Liver (tissue), 9 donors: Measurements from ENCODE around the gene GHR. TPM values are rescaled to one million over a fixed set of nuclear protein-coding genes. Genes with fewer than 3 reads are reported as not detected.
"Not testable (repeated sequence)": the region's sequence is repeated elsewhere in the genome, so short reads cannot be mapped to it uniquely, and the experiment has no call there.

Experiments used
- DNase-seq: peaks from one replicate; pipeline ENCODE4 v3.0.0-alpha.2; 2017; ENCODE audit warnings: low spot score
- H3K27ac ChIP-seq, 2 donors: one replicate each; pipeline ENCODE4 v1.7.0; 2013; ENCODE audit warnings: inconsistent platforms in 2 of 2, low read length in 2 of 2, control low read depth in 1 of 2, low read depth in 1 of 2, mild to moderate bottlenecking in 1 of 2
- H3K27me3 ChIP-seq, 4 donors: one replicate each; pipeline versions ENCODE4 v1.6.1 to v1.7.0; 2013; ENCODE audit warnings: low read length in 3 of 4, inconsistent platforms in 1 of 4, mild to moderate bottlenecking in 1 of 4, moderate library complexity in 1 of 4; ENCODE audit not compliant: control insufficient read depth in 4 of 4, insufficient read depth in 4 of 4
- H3K36me3 ChIP-seq, 4 donors: one replicate each; pipeline versions ENCODE4 v1.6.1 to v1.7.0; 2013; ENCODE audit warnings: low read length in 3 of 4, mild to moderate bottlenecking in 3 of 4, low read depth in 1 of 4, moderate library complexity in 1 of 4; ENCODE audit not compliant: control insufficient read depth in 4 of 4, insufficient read depth in 3 of 4
- H3K4me1 ChIP-seq, 4 donors: one replicate each; pipeline versions ENCODE4 v1.6.1 to v1.7.0; 2013; ENCODE audit warnings: low read length in 3 of 4, mild to moderate bottlenecking in 3 of 4, moderate library complexity in 1 of 4; ENCODE audit not compliant: control insufficient read depth in 4 of 4, insufficient read depth in 4 of 4
- H3K4me3 ChIP-seq, 3 donors: one replicate each; pipeline versions ENCODE4 v1.6.1 to v1.7.0; 2013; ENCODE audit warnings: low read length in 3 of 3, control low read depth in 1 of 3, low read depth in 1 of 3, mild to moderate bottlenecking in 1 of 3
- H3K9ac ChIP-seq, 2 donors: one replicate each; pipeline ENCODE4 v1.7.0; 2013; ENCODE audit warnings: low read length in 2 of 2, mild to moderate bottlenecking in 2 of 2, moderate library complexity in 2 of 2, control low read depth in 1 of 2, low read depth in 1 of 2
- H3K9me3 ChIP-seq, 4 donors: one replicate each; pipeline versions ENCODE4 v1.6.1 to v1.7.0; 2013; ENCODE audit warnings: low read length in 3 of 4; ENCODE audit not compliant: control insufficient read depth in 4 of 4
- EGR1 ChIP-seq, 2 donors: IDR thresholded peaks; 2 replicates each; pipeline ENCODE4 v1.6.1; 2016 to 2018; ENCODE audit warnings: antibody characterized with exemption in 2 of 2, low read depth in 2 of 2
- FOXA2 ChIP-seq: IDR thresholded peaks from 2 replicates; pipeline ENCODE4 v1.6.1; 2016; ENCODE audit warnings: antibody characterized with exemption
- GABPA ChIP-seq, 2 donors: IDR thresholded peaks in 1 of 2; conservative IDR thresholded peaks in 1 of 2; 2 replicates each; pipeline ENCODE4 v1.6.1; 2016; ENCODE audit warnings: antibody characterized with exemption in 2 of 2, mild to moderate bottlenecking in 1 of 2, moderate library complexity in 1 of 2
- HNF4A ChIP-seq, 2 donors: conservative IDR thresholded peaks; 2 replicates each; pipeline ENCODE4 v1.6.1; 2016; ENCODE audit warnings: antibody characterized with exemption in 2 of 2, mild to moderate bottlenecking in 2 of 2
- HNF4G ChIP-seq: IDR thresholded peaks from 2 replicates; pipeline ENCODE4 v1.6.1; 2016; ENCODE audit warnings: antibody characterized with exemption
- JUND ChIP-seq, 2 donors: IDR thresholded peaks; 2 replicates each; pipeline ENCODE4 v1.6.1; 2016; ENCODE audit warnings: antibody characterized with exemption in 2 of 2
- NR2F2 ChIP-seq: IDR thresholded peaks from 2 replicates; pipeline ENCODE4 v1.6.1; 2016; ENCODE audit warnings: antibody characterized with exemption
- RXRA ChIP-seq, 2 donors: IDR thresholded peaks; 2 replicates each; pipeline ENCODE4 v1.6.1; 2017 to 2018; ENCODE audit warnings: antibody characterized with exemption in 2 of 2, mild to moderate bottlenecking in 1 of 2
- SP1 ChIP-seq: IDR thresholded peaks from 2 replicates; pipeline ENCODE4 v1.6.1; 2018; ENCODE audit warnings: antibody characterized with exemption, mild to moderate bottlenecking
- TAF1 ChIP-seq: conservative IDR thresholded peaks from 2 replicates; pipeline ENCODE4 v1.6.1; 2016; ENCODE audit warnings: antibody characterized with exemption, mild to moderate bottlenecking
- YY1 ChIP-seq: IDR thresholded peaks from 2 replicates; pipeline ENCODE4 v1.6.1; 2016; ENCODE audit warnings: antibody characterized with exemption, mild to moderate bottlenecking
- WGBS: extraction: QIAGEN DNeasy Blood & Tissue Kit; methylation state at CpG from one replicate; pipeline ENCODE4 v1.1.7; 2013; 5-methylcytosine and 5-hydroxymethylcytosine counted together
- polyA plus RNA-seq, 2 donors: library from polyadenylated mRNA; stranded (reverse) in 1 of 2; unstranded in 1 of 2; fragments of 200-250 nt in 1 of 2; fragments of >200 nt in 1 of 2; fragmentation: Nextera tagmentation in 1 of 2; extraction: Ambion mirVana in 1 of 2; gene quantifications; one replicate each; pipeline versions ENCODE4 v1.2.1 to v1.2.3, GENCODE V29; 2013 to 2015
- total RNA-seq, 2 donors: library from RNA; depleted of rRNA; stranded (reverse); fragments of >200 nt; gene quantifications; one replicate each; pipeline ENCODE4 v1.2.3, GENCODE V29; 2014
- TF ChIP-seq, protein P1 (sequence below): IDR thresholded peaks from 2 replicates; pipeline ENCODE4 v1.6.1; 2016; ENCODE audit warnings: antibody characterized with exemption
- TF ChIP-seq, protein P2 (sequence below): IDR thresholded peaks from 2 replicates; pipeline ENCODE4 v1.6.1; 2016; ENCODE audit warnings: antibody characterized with exemption
- TF ChIP-seq, protein P3 (sequence below): IDR thresholded peaks from 2 replicates; pipeline ENCODE4 v1.6.1; 2016; ENCODE audit warnings: antibody characterized with exemption, mild to moderate bottlenecking
- TF ChIP-seq, protein P4 (sequence below): fragments of 150-350 bp; IDR thresholded peaks from 2 replicates; pipeline ENCODE4 v1.5.1; 2017; ENCODE audit warnings: improper control_type of control experiment, low read depth, low read length; ENCODE audit not compliant: missing input control
- donor health status: healthy.
- donor health status: healthy.
- donor health status: healthy.
- donor health status: healthy.
- donor health status: healthy.

The GHR gene
- total and polyA plus RNA-seq, 4 donors, result 6.6 to 104 (median 20.9) TPM

DNA sequence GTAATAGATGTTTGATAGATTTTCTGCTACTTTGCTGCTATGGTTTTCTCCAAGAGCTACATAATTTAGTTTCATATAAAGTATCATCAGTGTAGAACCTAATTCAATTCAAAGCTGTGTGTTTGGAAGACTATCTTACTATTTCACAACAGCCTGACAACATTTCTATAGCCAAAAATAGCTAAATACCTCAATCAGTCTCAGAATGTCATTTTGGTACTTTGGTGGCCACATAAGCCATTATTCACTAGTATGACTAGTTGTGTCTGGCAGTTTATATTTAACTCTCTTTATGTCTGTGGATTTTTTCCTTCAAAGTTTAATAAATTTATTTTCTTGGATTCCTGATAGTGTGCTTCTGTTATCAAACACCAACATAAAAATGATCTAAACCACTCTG, 298.2 kb downstream of the GHR start:
- peaks cover 5 to 36% (median 21%) of the 10 kb centered on the region in 4 donors for H3K36me3 ChIP-seq
- DNase-seq, result no peak
- H3K9ac ChIP-seq, result no peak overlapping the region
- H3K4me1 ChIP-seq, result no peaks in the 10 kb centered on the region
- no peaks in the 10 kb centered on the region for H3K27me3 ChIP-seq
- no peaks in the 10 kb centered on the region for H3K9me3 ChIP-seq
- TF ChIP-seq GABPA (IDR thresholded peaks at IDR 0.05 in 1 of 2, conservative IDR thresholded peaks at IDR 0.05 in 1 of 2), result no peak
- TF ChIP-seq, protein P1, sequence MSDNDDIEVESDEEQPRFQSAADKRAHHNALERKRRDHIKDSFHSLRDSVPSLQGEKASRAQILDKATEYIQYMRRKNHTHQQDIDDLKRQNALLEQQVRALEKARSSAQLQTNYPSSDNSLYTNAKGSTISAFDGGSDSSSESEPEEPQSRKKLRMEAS, result no peak
- TF ChIP-seq, protein P2, sequence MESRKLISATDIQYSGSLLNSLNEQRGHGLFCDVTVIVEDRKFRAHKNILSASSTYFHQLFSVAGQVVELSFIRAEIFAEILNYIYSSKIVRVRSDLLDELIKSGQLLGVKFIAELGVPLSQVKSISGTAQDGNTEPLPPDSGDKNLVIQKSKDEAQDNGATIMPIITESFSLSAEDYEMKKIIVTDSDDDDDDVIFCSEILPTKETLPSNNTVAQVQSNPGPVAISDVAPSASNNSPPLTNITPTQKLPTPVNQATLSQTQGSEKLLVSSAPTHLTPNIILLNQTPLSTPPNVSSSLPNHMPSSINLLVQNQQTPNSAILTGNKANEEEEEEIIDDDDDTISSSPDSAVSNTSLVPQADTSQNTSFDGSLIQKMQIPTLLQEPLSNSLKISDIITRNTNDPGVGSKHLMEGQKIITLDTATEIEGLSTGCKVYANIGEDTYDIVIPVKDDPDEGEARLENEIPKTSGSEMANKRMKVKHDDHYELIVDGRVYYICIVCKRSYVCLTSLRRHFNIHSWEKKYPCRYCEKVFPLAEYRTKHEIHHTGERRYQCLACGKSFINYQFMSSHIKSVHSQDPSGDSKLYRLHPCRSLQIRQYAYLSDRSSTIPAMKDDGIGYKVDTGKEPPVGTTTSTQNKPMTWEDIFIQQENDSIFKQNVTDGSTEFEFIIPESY, result no peak
- TF ChIP-seq RXRA (IDR thresholded peaks at IDR 0.05), result no peak
- TF ChIP-seq TAF1, result no peak
- TF ChIP-seq YY1, result no peak
- no peak for TF ChIP-seq EGR1 (IDR thresholded peaks at IDR 0.05; ENCODE audit: low read depth in 2 of 2)
- TF ChIP-seq FOXA2, result no peak
- TF ChIP-seq, protein P3, sequence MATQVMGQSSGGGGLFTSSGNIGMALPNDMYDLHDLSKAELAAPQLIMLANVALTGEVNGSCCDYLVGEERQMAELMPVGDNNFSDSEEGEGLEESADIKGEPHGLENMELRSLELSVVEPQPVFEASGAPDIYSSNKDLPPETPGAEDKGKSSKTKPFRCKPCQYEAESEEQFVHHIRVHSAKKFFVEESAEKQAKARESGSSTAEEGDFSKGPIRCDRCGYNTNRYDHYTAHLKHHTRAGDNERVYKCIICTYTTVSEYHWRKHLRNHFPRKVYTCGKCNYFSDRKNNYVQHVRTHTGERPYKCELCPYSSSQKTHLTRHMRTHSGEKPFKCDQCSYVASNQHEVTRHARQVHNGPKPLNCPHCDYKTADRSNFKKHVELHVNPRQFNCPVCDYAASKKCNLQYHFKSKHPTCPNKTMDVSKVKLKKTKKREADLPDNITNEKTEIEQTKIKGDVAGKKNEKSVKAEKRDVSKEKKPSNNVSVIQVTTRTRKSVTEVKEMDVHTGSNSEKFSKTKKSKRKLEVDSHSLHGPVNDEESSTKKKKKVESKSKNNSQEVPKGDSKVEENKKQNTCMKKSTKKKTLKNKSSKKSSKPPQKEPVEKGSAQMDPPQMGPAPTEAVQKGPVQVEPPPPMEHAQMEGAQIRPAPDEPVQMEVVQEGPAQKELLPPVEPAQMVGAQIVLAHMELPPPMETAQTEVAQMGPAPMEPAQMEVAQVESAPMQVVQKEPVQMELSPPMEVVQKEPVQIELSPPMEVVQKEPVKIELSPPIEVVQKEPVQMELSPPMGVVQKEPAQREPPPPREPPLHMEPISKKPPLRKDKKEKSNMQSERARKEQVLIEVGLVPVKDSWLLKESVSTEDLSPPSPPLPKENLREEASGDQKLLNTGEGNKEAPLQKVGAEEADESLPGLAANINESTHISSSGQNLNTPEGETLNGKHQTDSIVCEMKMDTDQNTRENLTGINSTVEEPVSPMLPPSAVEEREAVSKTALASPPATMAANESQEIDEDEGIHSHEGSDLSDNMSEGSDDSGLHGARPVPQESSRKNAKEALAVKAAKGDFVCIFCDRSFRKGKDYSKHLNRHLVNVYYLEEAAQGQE, result no peak
- no peak for TF ChIP-seq SP1
- no peak for TF ChIP-seq NR2F2
- TF ChIP-seq HNF4A (conservative IDR thresholded peaks at IDR 0.05), result no peak
- TF ChIP-seq, protein P4, sequence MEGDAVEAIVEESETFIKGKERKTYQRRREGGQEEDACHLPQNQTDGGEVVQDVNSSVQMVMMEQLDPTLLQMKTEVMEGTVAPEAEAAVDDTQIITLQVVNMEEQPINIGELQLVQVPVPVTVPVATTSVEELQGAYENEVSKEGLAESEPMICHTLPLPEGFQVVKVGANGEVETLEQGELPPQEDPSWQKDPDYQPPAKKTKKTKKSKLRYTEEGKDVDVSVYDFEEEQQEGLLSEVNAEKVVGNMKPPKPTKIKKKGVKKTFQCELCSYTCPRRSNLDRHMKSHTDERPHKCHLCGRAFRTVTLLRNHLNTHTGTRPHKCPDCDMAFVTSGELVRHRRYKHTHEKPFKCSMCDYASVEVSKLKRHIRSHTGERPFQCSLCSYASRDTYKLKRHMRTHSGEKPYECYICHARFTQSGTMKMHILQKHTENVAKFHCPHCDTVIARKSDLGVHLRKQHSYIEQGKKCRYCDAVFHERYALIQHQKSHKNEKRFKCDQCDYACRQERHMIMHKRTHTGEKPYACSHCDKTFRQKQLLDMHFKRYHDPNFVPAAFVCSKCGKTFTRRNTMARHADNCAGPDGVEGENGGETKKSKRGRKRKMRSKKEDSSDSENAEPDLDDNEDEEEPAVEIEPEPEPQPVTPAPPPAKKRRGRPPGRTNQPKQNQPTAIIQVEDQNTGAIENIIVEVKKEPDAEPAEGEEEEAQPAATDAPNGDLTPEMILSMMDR, result no peak
- TF ChIP-seq HNF4G, result no peak
- TF ChIP-seq JUND (IDR thresholded peaks at IDR 0.05), result no peak
- no peak overlapping the region for H3K27ac ChIP-seq
- no peak overlapping the region for H3K4me3 ChIP-seq

DNA sequence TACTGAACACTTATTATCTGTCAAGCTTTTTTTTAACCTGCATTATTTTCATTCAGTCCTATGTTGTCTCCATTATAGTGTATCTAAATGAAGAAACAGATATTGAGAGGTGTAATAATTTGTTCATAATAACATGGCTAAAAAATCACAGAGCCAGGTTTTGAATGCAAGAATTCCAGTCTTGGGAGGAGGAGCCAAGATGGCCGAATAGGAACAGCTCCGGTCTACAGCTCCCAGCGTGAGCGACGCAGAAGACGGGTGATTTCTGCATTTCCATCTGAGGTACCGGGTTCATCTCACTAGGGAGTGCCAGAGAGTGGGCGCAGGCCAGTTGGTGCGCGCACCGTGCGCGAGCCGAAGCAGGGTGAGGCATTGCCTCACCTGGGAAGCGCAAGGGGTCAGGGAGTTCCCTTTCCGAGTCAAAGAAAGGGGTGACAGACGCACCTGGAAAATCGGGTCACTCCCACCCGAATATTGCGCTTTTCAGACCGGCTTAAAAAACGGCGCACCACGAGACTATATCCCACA, 311.4 kb downstream of the GHR start:
- DNase-seq, H3K36me3 ChIP-seq, H3K4me1 ChIP-seq, H3K4me3 ChIP-seq, H3K9me3 ChIP-seq, H3K9ac ChIP-seq, H3K27me3 ChIP-seq, H3K27ac ChIP-seq: not testable (repeated sequence)
- 97% methylated on average over 15 of the region's 24 CpGs for WGBS
